ENCODE measurements around the gene PUDP. TPM values are rescaled to one million over a fixed set of nuclear protein-coding genes. Genes with fewer than 3 reads are reported as not detected.
"Not testable (repeated sequence)": the region's sequence is repeated elsewhere in the genome, so short reads cannot be mapped to it uniquely, and the experiment has no call there.

Gene PUDP
- total RNA-seq, 1 donor from 2014 or later: 13.3 TPM

GRCh38 chrX:7027071-7027470 is 120.9 kb downstream of the PUDP start:
- no peak for DNase-seq (ENCODE audit: low read depth)
- no peak overlapping the region for H3K4me3 ChIP-seq (ENCODE audit: low read depth, low read length)
- no peak for TF ChIP-seq CTCF (conservative IDR thresholded peaks at IDR 0.05; ENCODE audit: low read depth, low read length)

DNA sequence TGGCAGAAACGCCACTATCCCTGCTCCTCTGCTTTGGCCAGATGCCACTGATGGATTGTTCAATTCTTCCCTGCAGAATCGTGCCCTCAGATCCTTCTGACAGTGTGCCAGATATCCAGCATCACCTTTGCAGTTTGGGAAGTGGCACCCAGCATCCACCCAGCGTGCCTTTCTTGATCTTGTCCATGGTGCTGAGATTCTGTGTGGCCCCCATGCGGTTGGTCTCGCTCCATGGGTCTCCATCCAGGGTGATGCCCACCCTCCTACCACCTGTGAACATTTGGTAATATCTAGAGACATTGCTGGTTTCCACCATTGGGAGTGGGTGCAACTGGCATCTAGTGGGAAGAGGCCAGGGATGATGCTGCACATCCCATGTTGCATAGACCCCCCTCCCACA is 121.6 kb downstream of the PUDP start:
- not testable (repeated sequence) for H3K4me3 ChIP-seq (ENCODE audit: low read depth, low read length); DNase-seq (ENCODE audit: low read depth)

- no peak overlapping the region for H3K4me3 ChIP-seq (ENCODE audit: low read depth, low read length)
- DNase-seq (ENCODE audit: low read depth): no peak
- no peak for TF ChIP-seq CTCF (conservative IDR thresholded peaks at IDR 0.05; ENCODE audit: low read depth, low read length)
Observed at GRCh38 chrX:7025471-7025870, 122.5 kb downstream of the PUDP start.

GRCh38 chrX:7024850-7025249 is 123.1 kb downstream of the PUDP start:
- no peak for TF ChIP-seq CTCF (conservative IDR thresholded peaks at IDR 0.05; ENCODE audit: low read depth, low read length)
- DNase-seq (ENCODE audit: low read depth): no peak
- no peak overlapping the region for H3K4me3 ChIP-seq (ENCODE audit: low read depth, low read length)

GRCh38 chrX:7022996-7023395 is 125.0 kb downstream of the PUDP start:
- not testable (repeated sequence) for DNase-seq (ENCODE audit: low read depth)

GRCh38 chrX:7021991-7022390 is 126.0 kb downstream of the PUDP start:
- no peak overlapping the region for H3K4me3 ChIP-seq (ENCODE audit: low read depth, low read length)
- TF ChIP-seq CTCF (conservative IDR thresholded peaks at IDR 0.05; ENCODE audit: low read depth, low read length): no peak
- no peak for DNase-seq (ENCODE audit: low read depth)

More at GRCh38 chrX:7022996-7023395, 125.0 kb downstream of the PUDP start:
- H3K4me3 ChIP-seq (ENCODE audit: low read depth, low read length): not testable (repeated sequence)

GRCh38 chrX:7019555-7019954 is 128.4 kb downstream of the PUDP start:
- TF ChIP-seq CTCF (conservative IDR thresholded peaks at IDR 0.05; ENCODE audit: low read depth, low read length): no peak
- no peak for DNase-seq (ENCODE audit: low read depth)
- no peak overlapping the region for H3K4me3 ChIP-seq (ENCODE audit: low read depth, low read length)

DNA sequence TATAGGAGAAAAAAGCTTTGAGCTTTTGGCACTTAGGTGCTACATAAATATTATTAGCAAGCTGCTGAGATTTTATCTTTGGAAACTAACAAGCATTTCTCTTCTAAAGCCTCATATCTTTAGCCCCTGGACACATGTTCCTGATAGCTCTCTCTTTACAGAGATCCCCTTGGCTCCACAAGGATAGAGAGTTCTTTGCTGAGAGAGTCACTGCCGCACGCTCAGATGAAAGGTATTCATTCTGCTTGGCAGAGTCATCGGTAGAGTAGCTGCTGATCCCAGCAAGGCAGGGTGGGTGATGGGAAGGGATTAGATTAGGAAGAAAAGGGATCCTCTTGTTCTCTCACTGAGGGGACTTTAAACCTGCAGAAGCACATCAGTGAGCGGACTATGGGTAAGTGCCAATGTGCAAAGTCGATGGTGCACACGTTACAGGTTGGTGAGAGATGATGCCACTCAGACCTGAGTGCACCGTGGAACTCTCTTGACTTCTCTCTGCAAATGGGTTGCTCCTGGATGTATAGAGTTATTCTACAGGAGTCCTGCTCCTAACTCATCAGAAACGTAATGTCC is 135.6 kb downstream of the PUDP start:
- DNase-seq (ENCODE audit: low read depth); H3K4me3 ChIP-seq (ENCODE audit: low read depth, low read length): not testable (repeated sequence)

DNA sequence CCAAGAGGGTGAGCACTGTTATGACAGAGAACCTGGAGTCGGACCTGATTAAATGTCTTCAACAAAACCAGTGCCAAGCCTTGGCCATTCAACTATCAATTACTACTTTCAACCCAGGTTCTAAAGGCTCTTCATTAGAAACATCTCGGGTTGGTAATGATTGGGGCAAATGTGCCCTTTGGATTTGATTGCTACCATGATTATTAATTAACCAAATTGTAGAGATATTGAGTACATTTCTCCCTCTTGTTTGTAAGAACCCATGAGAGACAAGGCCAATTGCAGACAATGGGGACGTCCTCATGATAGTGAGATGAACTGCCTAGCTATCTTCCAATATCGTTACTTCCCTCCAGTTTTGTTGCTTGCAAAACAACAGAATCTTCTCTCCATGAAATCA is 137.1 kb downstream of the PUDP start:
- not testable (repeated sequence) for DNase-seq (ENCODE audit: low read depth)

GRCh38 chrX:7007328-7007727 is 140.6 kb downstream of the PUDP start:
- H3K4me3 ChIP-seq (ENCODE audit: low read depth, low read length); DNase-seq (ENCODE audit: low read depth): not testable (repeated sequence)

More for the DNA sequence above, 137.1 kb downstream of the PUDP start:
- H3K4me3 ChIP-seq (ENCODE audit: low read depth, low read length): not testable (repeated sequence)

Measured in epithelial cell of proximal tubule (primary cell).